RPMI8226 (cell line): ENCODE data around the gene PPM1J.

Experiments used
- DNase-seq: peaks from one replicate; pipeline ENCODE4 v3.0.0-alpha.2; 2015

Gene PPM1J

GRCh38 chr1:112704391-112704933 lies 10.7 kb downstream of the PPM1J start:
- no peak for DNase-seq

DNA sequence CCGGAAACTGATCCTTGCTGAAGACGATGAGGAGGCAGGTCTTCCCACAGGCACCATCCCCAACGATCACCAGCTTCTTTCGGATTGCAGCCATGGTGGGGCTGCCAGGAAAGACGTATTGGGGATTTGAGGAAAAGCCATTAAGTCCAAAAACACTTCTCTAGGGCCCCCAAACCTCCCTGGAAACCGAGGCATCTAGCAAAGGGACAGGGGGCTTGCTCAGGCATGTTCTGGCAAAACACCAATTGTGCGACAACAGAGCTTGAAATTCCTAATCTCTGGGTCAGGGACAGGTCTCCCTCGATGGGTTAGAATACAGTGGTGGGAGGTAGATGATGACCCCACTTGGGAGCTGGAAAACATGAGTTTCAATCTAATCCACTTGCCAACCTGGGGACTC lies 11.4 kb downstream of the PPM1J start:
- DNase-seq, result no peak

GRCh38 chr1:112702420-112703261 lies 12.5 kb downstream of the PPM1J start:
- no peak for DNase-seq

GRCh38 chr1:112702067-112702395 lies 13.1 kb downstream of the PPM1J start:
- DNase-seq, result no peak

- DNase-seq, result no peak
Observed at GRCh38 chr1:112701227-112702066, 13.7 kb downstream of the PPM1J start.

DNA sequence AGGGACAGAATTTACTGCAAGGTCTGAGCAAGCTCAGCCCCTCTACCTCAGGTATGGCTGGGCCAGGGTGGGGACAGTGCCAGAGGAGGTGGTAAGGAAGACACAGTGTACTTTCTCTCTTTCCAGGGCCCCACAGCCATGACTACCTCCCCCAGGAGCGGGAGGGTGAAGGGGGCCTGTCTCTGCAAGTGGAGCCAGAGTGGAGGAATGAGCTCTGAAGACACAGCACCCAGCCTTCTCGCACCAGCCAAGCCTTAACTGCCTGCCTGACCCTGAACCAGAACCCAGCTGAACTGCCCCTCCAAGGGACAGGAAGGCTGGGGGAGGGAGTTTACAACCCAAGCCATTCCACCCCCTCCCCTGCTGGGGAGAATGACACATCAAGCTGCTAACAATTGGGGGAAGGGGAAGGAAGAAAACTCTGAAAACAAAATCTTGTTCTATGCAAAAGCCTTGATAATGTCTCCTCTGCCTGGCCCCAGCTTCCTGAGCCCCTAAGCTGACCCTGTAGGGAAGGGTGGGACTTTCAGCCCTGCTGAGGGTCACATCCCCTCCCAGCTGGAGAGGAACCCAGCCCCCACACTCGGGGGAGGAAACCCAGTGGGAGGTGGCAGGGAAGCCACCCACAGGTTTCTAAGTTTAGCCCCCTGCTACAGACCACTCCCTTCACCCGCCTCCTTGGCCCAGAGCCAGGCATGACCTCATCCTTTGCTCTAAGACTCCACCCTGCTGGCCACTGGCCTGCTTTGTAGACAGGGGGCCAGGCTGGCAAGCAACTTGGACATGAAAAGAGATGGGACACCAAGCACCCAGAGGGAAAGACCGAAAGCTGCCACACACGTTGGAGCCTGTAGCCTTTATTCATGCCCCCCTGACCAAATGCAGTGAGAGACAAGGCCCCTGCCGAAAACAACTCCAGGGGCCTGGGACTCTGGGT lies 14.6 kb downstream of the PPM1J start:
- peak; percentile 90 for DNase-seq

- no peak for DNase-seq
Observed at GRCh38 chr1:112699425-112700144, 15.5 kb downstream of the PPM1J start.

- DNase-seq, result peak; percentile 62
Observed at GRCh38 chr1:112698366-112699310, 16.5 kb downstream of the PPM1J start.

GRCh38 chr1:112697781-112698201 lies 17.3 kb downstream of the PPM1J start:
- DNase-seq, result no peak

- DNase-seq, result no peak
Observed at GRCh38 chr1:112696578-112697314, 18.4 kb downstream of the PPM1J start.

DNA sequence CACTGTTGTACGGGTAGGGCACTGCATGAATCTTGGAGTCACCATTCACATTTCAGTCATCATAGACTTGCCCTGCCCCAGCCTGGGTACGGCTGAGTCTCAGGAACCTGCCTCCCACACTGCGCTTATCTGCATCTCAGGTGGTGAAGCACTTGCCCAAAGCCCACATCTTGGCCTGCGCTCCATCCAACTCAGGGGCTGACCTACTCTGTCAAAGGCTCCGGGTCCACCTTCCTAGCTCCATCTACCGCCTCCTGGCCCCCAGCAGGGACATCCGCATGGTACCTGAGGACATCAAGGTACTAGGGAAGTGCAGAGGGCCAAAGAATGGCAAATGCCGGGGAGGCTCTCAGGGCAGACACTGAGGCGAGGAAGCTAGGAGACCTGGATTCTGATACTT lies 19.9 kb downstream of the PPM1J start:
- no peak for DNase-seq

- no peak for DNase-seq
Observed at GRCh38 chr1:112694363-112694929, 20.7 kb downstream of the PPM1J start.

DNA sequence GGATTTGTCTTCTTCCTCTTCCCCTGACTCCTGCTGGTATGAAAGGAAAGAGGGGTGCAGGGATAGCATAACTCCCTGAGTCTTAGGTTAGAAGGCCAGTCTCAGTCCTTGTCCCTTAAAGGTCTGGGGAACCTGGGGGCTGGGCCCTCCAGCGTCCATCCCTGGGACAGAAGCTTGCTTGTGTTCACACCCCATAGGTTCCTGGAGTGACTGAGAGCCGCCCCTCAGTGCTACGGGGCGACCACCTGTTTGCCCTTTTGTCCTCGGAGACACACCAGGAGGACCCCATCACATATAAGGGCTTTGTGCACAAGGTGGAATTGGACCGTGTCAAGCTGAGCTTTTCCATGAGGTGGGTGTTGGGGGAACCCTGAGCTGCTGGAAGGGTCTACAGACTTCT lies 21.3 kb downstream of the PPM1J start:
- DNase-seq, result no peak

GRCh38 chr1:112692681-112693080 lies 22.5 kb downstream of the PPM1J start:
- DNase-seq, result no peak

GRCh38 chr1:112689842-112690237 lies 25.3 kb downstream of the PPM1J start:
- DNase-seq, result no peak

DNA sequence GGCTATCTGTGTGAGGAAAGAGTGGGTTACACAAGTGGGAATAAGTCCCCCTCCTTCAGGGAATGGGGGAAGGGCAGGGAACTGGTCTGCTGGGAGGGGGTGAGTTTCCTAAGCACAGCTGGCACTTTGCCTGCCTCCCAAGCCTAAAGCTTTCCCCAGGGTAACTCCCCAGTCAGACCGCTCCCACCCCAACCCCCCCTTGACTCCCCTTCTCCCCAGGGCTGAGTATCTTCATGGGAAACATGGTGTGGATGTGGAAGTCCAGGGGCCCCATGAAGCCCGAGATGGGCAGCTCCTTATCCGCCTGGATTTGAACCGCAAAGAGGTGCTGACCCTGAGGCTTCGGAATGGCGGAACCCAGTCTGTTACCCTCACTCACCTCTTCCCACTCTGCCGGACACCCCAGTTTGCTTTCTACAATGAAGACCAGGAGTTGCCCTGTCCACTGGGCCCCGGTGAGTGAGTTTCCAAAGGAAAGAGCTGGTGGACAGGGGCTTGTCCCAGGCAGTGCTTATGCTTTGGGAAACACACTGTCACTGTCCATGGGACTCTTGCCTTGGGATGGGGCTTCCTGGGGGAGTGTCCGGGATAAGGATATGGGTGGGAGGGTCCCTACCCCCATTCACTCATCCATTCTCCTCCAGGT lies 25.8 kb downstream of the PPM1J start:
- no peak for DNase-seq

GRCh38 chr1:112688781-112689193 lies 26.3 kb downstream of the PPM1J start:
- no peak for DNase-seq

GRCh38 chr1:112687785-112688496 lies 27.2 kb downstream of the PPM1J start:
- no peak for DNase-seq
